GM21526 (cell line): Measurements from ENCODE around the gene FOSL2.

ENCODE experiments used
- ATAC-seq: cut with Tn5 transposase; IDR thresholded peaks from one replicate; pipeline ENCODE4 v1.9.1; 2021; ENCODE audit warnings: moderate library complexity; ENCODE audit not compliant: unreplicated experiment, low FRiP score

FOSL2 gene

GRCh38 chr2:28427741-28428415, 35.2 kb downstream of the FOSL2 start:
- no peak for ATAC-seq

- no peak for ATAC-seq
Observed at GRCh38 chr2:28428486-28428885, 35.8 kb downstream of the FOSL2 start.

GRCh38 chr2:28429636-28430376, 37.1 kb downstream of the FOSL2 start:
- ATAC-seq, result no peak

- no peak for ATAC-seq
Observed at GRCh38 chr2:28430377-28430765, 37.7 kb downstream of the FOSL2 start.

- no peak for ATAC-seq
Observed at GRCh38 chr2:28430788-28431418, 38.2 kb downstream of the FOSL2 start.

GRCh38 chr2:28431741-28432140, 39.1 kb downstream of the FOSL2 start:
- no peak for ATAC-seq

GRCh38 chr2:28432362-28432761, 39.7 kb downstream of the FOSL2 start:
- ATAC-seq, result no peak

GRCh38 chr2:28433215-28433614, 40.6 kb downstream of the FOSL2 start:
- ATAC-seq, result no peak

- ATAC-seq, result no peak
Observed at GRCh38 chr2:28433935-28434599, 41.4 kb downstream of the FOSL2 start.

GRCh38 chr2:28434600-28434989, 41.9 kb downstream of the FOSL2 start:
- no peak for ATAC-seq

- ATAC-seq, result no peak
Observed at GRCh38 chr2:28435241-28435640, 42.6 kb downstream of the FOSL2 start.

GRCh38 chr2:28435814-28436351, 43.2 kb downstream of the FOSL2 start:
- no peak for ATAC-seq

- no peak for ATAC-seq
Observed at GRCh38 chr2:28436525-28437051, 43.9 kb downstream of the FOSL2 start.

- ATAC-seq, result no peak
Observed at GRCh38 chr2:28437149-28437835, 44.6 kb downstream of the FOSL2 start.

GRCh38 chr2:28437918-28438317, 45.3 kb downstream of the FOSL2 start:
- ATAC-seq, result no peak

GRCh38 chr2:28438532-28439063, 45.9 kb downstream of the FOSL2 start:
- ATAC-seq, result no peak

GRCh38 chr2:28439127-28439526, 46.5 kb downstream of the FOSL2 start:
- ATAC-seq, result no peak

GRCh38 chr2:28439763-28440162, 47.1 kb downstream of the FOSL2 start:
- ATAC-seq, result no peak

GRCh38 chr2:28442328-28442727, 49.7 kb downstream of the FOSL2 start:
- ATAC-seq, result no peak

- ATAC-seq, result no peak
Observed at GRCh38 chr2:28444956-28445355, 52.3 kb downstream of the FOSL2 start.
